ENCODE measurements around the gene LRRC3B. TPM values are rescaled to one million over a fixed set of nuclear protein-coding genes. Genes with fewer than 3 reads are reported as not detected.

Gene LRRC3B
- polyA plus RNA-seq, 1 experiment: not detected

- TF ChIP-seq CTCF (IDR thresholded peaks at IDR 0.05; ENCODE audit: insufficient read depth, low read depth, low read length): no peak
- no peak for DNase-seq (ENCODE audit: low read depth)
- no peaks in the 10 kb centered on the region for H3K27me3 ChIP-seq (ENCODE audit: control insufficient read depth, insufficient read depth, low read length)
- no peak overlapping the region for H3K4me3 ChIP-seq (ENCODE audit: low read depth, low read length)
- ChIA-PET POLR2A (no interaction called here), CTCF (no interaction called here)
- no peaks in the 10 kb centered on the region for H3K36me3 ChIP-seq (ENCODE audit: control insufficient read depth, insufficient read depth, low read length)
Observed at GRCh38 chr3:26704736-26705135, 82.2 kb downstream of the LRRC3B start.

GRCh38 chr3:26708501-26708900, 85.9 kb downstream of the LRRC3B start:
- Histone ChIP-seq H3K4me3 (ENCODE audit: low read depth, low read length) (no peak overlapping the region), H3K27me3 (ENCODE audit: control insufficient read depth, insufficient read depth, low read length) (no peaks in the 10 kb centered on the region), H3K36me3 (ENCODE audit: control insufficient read depth, insufficient read depth, low read length) (no peaks in the 10 kb centered on the region)
- POLR2A ChIA-PET: no interaction called here
- TF ChIP-seq CTCF (IDR thresholded peaks at IDR 0.05; ENCODE audit: insufficient read depth, low read depth, low read length): no peak
- CTCF ChIA-PET: no interaction called here
- no peak for DNase-seq (ENCODE audit: low read depth)

- CTCF ChIA-PET: interaction anchor here (0.6 kb wide), 1 partner anchor 738 kb away, joined by 3 read pairs; no protein-coding TSS in a partner anchor
Observed at GRCh38 chr3:26712211-26713026, 89.8 kb downstream of the LRRC3B start.

GRCh38 chr3:26713091-26713490, 90.5 kb downstream of the LRRC3B start:
- POLR2A ChIA-PET: no interaction called here
- no peak overlapping the region for H3K4me3 ChIP-seq (ENCODE audit: low read depth, low read length)
- CTCF ChIA-PET: interaction anchor here (0.6 kb wide), 1 partner anchor 739 kb away, joined by 3 read pairs; no protein-coding TSS in a partner anchor
- no peak for TF ChIP-seq CTCF (IDR thresholded peaks at IDR 0.05; ENCODE audit: insufficient read depth, low read depth, low read length)
- DNase-seq (ENCODE audit: low read depth): no peak
- no peaks in the 10 kb centered on the region for H3K36me3 ChIP-seq (ENCODE audit: control insufficient read depth, insufficient read depth, low read length)
- no peaks in the 10 kb centered on the region for H3K27me3 ChIP-seq (ENCODE audit: control insufficient read depth, insufficient read depth, low read length)

More at GRCh38 chr3:26712211-26713026, 89.8 kb downstream of the LRRC3B start:
- Histone ChIP-seq H3K27me3 (ENCODE audit: control insufficient read depth, insufficient read depth, low read length) (no peaks in the 10 kb centered on the region), H3K36me3 (ENCODE audit: control insufficient read depth, insufficient read depth, low read length) (no peaks in the 10 kb centered on the region), H3K4me3 (ENCODE audit: low read depth, low read length) (no peak overlapping the region)
- DNase-seq (ENCODE audit: low read depth): no peak
- peak; percentile 11; the same call in 1 of the 2 replicates for TF ChIP-seq CTCF (IDR thresholded peaks at IDR 0.05; ENCODE audit: insufficient read depth, low read depth, low read length)
- POLR2A ChIA-PET: no interaction called here

- H3K4me3 ChIP-seq (ENCODE audit: low read depth, low read length): no peak overlapping the region
- CTCF ChIA-PET: no interaction called here
- no peak for DNase-seq (ENCODE audit: low read depth)
- no peak for TF ChIP-seq CTCF (IDR thresholded peaks at IDR 0.05; ENCODE audit: insufficient read depth, low read depth, low read length)
- POLR2A ChIA-PET: no interaction called here
- H3K36me3 ChIP-seq (ENCODE audit: control insufficient read depth, insufficient read depth, low read length): no peaks in the 10 kb centered on the region
- no peaks in the 10 kb centered on the region for H3K27me3 ChIP-seq (ENCODE audit: control insufficient read depth, insufficient read depth, low read length)
Observed at GRCh38 chr3:26714485-26714884, 91.9 kb downstream of the LRRC3B start.

All from BJ (cell line).